ENCODE measurements around the gene RPS15A.

- TF ChIP-seq CTCF (IDR thresholded peaks at IDR 0.05) (no peak), POLR2A (IDR thresholded peaks at IDR 0.05) (no peak)
Observed at GRCh38 chr16:18782697-18783429, 7.3 kb downstream of the RPS15A start.

All from vagina (tissue), 2 donors.